NCI-H2081 treated with DMSO at 0.1 percent for 48 hours (cell line): Measurements from ENCODE around the gene NUDT9.
A peak's percentile ranks its signal among the peaks of the same experiment; 100 is the strongest.
"Not testable (repeated sequence)": the region's sequence is repeated elsewhere in the genome, so short reads cannot be mapped to it uniquely, and the experiment has no call there.

ENCODE experiments used
- DNase-seq: peaks from one replicate; lab custom pipeline; 2025; lab: John Stamatoyannopoulos, UW

Gene NUDT9

DNA sequence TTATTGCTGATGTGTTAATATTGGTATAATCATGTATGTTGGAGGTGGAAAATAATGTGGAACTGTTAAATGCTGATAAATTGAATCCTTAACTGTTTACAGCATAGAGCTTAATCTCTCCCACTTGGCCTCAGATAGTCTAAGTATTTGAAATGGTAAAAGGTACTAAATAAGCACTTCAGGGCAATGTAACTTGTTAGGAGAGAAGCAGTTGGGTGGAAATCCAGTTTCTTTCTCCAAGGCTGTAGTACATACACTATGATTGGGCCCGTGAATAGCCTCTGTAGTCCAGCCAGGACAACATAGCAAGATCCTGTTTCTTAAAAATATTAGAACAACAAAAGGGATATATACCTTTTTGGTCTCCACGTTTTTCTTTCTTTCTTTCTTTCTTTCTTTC is 39.7 kb downstream of the NUDT9 start:
- no peak for DNase-seq

DNA sequence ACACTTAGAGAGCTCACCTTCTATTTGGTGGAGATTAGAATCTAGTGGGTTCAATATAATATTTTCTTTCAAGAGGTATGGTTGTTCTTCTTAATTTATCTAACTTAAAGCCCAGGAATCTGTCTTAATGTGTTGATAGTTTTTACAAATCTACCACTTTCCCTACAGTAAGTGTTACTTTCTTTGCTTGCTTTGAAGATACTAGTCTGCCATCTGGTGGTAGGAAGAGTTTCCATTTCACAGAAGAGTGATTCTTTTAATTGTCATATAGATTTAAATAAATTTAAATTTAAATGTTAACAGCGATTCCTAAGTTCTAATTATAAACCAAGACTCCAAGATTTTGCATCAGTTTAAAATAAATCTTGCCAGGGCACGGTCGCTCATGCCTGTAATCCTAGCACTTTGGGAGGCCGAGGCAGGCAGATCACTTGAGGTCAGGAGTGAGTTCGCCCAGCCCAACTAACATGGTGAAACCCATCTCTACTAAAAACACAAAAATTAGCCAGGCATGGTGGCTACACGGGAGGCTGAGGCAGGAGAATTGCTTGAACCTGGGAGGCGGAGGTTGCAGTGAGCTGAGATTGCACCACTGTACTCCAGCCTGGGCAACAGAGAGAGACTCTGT is 43.5 kb downstream of the NUDT9 start:
- no peak for DNase-seq

DNA sequence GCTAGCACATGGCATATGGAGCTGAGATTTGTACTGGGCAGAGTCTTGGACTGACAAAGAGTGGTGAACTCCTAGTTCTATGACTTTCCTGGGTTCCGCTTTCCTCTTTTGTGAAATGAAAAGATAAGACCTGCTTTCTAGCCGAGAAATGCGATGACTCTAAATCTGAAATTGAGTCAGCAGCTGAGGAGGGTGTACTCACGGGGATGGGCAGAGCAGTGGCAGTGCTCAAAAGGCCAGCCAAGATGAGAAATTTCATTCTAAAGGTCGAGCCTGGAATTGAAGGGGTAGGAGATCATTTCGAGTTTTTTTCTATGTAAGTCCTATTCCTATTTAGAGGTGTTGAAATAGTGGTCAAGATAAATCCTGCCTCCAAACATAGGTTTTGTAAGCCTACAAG is 47.0 kb downstream of the NUDT9 start:
- no peak for DNase-seq

DNA sequence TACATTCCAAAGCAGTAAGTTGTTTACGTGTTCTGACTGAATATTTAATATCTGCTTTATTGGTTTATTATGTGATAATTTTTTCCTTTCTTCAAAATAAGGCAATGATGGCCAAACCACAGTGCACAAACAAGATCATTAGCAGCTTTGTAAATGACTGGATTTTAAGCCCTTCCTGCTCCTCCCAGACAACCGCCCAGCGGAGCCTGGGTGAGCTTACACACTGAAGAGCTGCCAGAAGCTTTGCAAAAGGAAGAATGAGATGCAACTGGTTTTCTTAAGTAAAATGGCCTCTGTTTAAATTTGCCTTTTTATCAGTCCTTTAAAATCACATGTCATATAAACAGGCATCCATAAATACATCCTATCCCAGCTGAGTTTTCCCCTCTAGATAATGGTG is 54.6 kb downstream of the NUDT9 start:
- DNase-seq = no peak

DNA sequence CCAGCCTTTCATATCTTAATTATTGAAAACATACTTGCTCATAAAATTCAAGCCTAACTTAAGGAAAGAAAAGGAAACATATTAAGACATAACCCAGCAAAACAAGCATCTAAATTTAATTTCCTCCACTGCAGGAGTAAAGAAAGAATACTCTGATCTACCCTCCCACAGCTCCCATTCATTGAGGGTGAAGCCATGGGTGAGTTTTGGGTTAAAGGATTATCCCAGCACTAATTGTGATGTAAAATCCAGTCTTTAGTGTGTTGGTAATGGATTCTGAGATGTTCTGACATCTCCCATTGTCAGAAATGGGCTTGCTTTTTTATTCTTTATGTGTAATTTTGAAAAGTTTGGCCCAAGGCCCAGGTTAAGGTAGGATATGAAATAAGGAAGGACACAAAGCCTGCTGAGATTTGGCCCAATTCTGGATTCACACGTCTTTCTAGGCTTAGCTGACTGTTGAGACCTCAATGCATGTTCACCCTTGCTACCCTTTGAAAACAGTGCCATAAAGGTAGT is 56.4 kb downstream of the NUDT9 start:
- DNase-seq = no peak

DNA sequence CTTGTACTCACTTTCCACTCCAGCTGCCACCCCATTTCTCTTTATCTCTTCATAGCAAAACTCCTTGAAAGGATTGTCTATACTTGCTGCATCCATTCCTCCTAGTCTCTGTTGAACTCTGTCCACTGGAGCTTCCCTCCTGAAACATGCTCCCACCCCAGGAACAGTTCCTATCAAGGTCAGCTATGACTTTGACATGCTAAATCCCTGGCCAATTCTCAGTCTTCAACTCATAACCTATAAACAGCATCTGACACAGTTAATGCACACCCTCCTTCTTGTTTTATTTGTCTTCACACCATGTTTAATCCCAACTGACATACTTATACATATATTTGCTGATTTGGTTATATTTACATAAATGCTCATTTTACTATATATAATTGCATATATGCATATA is 59.0 kb downstream of the NUDT9 start:
- no peak for DNase-seq

DNA sequence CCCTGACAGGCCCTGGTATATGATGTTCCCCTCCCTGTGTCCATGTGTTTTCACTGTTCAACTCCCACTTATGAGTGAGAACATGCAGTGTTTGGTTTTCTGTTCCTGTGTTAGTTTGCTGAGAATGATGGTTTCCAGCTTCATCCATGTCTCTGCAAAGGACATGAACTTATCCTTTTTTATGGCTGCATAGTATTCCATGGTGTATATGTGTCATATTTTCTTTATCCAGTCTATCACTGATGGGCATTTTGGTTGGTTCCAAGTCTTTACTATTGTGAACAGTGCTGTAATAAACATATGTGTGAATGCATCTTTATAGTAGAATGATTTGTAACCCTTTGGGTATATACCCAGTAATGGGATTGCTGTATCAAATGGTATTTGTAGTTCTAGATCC is 60.9 kb downstream of the NUDT9 start:
- DNase-seq = not testable (repeated sequence)

DNA sequence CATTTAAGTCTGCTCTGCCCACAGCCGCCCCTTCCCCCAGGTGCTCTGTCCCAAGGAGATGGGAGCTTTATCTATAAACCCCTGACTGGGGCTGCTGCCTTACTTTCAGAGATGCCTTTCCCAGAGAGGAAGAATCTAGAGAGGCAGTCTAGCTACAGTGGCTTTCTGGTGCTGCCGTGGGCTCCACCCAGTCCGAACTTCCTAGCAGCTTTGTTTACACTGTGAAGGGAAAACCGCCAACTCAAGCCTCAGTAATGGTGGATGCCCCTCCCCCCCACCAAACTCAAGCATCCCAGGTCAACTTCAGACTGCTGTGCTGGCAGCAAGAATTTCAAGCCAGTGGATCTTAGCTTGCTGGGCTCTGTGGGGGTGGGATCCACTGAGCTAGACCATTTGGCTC is 66.3 kb downstream of the NUDT9 start:
- not testable (repeated sequence) for DNase-seq

DNA sequence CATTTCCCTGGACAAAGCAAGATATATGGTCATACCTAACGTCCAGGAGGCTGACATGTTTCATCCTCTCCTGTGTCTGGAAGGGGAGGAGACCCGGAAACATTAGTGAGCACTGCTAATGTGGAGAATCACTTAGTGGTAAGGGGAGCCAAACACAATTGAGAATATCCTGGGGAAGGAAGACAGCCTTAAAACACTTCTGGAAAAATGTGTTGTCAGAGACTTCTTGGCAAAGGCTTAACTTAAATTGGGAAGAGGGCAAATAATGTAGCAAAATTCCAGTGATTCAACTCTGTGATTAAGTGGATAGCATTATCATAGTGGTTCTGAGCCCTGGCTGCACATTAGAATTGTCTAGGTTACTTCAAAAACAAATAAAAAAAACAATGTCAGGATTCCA is 67.3 kb downstream of the NUDT9 start:
- DNase-seq = no peak

DNA sequence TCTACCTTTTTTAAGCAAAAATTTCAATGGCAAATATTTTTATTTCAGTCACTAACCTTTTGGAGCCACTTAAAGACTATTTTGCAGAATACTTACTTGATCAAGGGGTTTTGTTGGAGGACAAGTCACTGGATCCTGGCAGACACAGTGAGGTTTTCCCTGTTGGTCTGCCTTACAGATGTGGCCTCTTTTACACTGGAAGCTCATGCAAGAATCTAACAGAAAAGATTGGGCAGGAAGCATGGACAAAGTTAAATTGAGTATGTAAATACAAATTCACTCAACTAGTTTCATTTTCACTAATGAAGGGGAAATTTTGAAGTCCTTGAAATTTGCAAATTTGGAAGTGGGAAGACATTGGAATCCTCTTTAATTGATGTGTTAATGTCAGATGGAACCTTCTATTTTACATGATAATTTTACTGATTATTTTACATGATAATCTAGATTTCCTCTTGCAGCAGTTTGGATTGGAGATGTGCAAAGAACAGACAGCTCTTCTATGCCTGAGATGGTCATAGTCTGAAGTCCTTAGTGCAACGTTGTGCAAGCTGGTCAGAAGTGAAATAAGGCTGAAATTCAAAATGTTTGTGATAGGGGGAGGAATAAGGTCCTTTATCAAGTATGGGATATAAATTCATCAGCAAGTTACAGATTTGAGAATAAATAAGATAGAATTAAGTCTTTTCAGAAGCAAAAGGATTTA is 68.4 kb downstream of the NUDT9 start:
- no peak for DNase-seq

DNA sequence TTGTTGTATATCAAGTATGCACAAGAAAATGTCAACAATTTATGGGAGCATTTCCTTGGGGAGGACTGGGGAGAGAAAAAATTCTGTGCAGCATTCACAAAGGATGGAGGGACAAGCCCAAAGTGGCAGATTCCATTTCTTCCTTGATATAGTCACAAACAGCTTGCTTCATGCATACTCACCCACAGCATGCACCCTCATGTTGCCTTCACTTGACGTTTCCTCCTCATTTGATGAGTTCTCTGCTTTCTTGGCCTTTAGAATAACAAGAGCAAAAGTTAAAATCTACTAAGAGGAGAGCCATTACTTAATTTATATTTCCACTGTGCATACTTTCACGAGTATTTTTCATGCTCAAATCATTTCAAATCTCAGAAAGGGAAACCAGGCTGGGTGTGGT is 69.1 kb downstream of the NUDT9 start:
- no peak for DNase-seq

DNA sequence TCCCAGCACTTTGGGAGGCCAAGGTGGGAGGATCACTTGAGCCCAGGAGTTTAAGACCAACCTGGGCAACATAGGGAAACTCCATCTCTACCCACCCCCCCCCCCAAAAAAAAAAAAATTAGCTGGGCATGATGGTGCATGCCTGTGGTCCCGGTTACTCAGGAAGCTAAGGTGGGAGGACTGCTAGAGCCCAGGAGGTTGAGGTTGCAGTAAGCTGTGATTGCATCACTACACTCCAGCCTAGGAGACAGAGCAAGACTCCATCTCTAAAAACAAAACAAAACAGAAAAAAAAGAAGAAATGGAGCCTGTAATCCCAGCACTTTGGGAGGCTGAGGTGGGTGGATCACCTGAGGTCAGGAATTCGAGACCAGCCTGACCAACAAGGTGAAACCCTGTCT is 69.5 kb downstream of the NUDT9 start:
- not testable (repeated sequence) for DNase-seq

DNA sequence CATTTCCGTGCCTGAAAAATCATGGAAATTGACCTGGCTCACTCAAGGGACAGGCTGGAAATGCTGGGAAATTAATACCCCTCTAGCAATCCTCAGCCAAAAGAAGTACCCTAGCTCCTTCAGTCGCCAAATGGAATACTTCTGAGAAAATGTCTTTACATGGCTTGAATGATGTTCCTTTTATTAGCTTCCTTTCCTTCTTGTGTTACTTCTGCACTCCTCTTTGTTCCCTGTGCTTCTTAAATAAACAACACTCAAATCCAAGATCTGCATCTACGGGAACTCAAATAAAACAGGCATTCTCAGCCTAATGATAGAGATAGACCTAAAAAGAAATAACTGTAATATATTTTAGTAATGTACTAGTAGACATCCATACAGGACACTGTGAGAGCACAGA is 70.7 kb downstream of the NUDT9 start:
- DNase-seq = no peak

DNA sequence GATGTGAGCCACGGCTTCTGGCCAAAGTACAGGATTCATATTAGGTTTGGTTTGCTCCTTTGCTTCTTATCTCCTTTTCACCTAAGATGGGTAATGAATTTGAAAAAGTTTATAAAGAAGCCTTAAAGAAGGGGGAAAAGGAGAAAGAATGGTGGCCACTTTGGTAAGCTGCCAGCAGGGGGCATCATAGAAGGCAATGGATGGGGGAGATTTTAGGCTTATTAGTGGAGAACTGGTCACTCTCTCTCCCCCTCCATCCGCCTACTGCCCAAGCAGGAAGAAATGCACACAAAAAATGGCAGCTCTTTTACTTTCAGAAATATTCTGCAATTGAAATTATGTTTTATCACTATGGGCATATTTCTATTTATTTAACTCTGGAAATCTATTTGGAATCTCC is 74.8 kb downstream of the NUDT9 start:
- DNase-seq = no peak

DNA sequence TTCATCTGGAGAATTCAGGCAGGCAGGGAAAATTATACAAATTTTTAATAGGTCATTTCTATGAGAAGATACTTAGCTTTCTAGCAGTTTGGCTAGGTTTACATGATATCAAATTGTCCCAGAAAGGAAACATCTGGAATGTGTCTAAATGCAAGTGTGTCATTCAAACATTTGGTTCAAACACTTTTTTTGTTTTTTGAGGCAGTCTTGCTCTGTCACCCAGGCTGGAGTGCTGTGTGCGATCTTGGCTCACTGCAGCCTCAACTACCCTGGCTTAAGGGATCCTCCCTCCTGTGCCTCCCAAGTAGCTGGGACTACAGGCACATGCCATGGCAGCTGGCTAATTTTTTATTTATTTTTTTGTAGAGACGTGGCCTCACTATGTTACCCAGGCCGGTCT is 75.2 kb downstream of the NUDT9 start:
- no peak for DNase-seq

DNA sequence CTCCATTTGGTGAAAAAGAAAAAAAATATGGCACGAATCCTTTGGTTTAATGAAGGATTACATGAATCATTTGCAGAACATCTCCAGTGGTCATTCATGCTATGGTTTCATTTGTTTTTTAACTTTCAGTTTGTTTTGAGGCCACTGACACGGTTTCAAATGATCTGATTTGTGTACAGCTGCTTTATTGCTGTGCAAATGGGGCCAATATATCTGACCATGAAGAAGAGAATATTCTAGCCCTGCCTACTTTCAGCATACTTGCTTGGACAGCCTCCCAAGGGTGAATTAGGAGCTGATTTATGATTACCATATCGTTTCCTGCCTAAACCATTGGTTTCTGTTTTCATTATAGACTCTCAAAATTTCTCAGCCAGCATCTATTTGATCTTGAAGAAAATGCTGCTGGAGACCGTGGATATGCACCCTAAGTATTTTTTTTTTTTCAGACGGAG is 76.1 kb downstream of the NUDT9 start:
- DNase-seq = no peak

DNA sequence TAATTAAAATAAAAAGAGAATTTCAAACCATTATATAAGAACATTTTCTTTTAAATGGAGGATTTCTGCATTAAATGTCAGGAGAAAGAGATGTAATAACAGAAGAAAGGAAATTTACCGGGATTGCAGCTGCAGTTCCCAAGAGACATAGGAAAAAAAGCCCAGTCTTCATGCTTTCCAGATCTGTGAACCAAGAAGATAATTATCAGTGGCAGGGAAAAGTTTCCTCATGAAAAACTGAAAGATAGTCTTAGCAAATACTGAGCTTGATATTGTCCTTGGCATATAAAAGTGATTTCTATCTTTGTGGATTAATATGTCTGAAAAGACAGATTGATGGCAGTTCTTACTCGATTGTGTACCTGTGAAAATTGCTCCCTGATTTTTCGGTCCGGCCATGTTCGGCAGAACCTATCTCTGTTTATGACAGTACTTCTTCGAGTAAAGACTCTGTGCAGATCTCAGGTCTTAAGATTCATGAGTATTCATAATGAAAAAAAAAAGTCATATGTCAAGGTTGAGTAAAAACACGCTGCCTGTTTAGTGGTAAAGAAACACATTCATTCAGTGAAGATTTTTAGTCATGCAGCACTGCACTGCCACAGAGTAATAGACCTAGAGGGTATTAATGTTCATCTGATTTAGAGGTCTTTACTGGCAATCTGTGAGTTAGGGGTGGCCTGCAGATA is 77.2 kb downstream of the NUDT9 start:
- no peak for DNase-seq

DNA sequence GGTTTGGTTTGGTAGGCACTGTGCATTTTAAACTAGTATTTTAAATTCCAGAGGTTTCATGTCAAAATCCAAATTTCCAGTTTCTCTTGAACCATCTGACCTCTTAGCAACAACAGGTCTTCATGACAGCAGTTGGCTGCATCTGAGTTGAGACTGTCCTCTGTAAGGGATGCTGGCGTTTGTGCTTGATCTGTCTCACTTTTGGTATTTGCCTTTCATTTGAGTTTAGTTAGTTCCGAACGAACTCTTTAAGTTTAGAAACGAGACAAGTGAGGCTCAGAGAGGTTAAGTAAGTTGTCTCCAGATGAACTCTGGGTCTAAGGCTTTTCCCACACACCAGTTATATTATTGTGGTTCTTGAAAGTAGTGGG is 77.7 kb downstream of the NUDT9 start:
- no peak for DNase-seq

DNA sequence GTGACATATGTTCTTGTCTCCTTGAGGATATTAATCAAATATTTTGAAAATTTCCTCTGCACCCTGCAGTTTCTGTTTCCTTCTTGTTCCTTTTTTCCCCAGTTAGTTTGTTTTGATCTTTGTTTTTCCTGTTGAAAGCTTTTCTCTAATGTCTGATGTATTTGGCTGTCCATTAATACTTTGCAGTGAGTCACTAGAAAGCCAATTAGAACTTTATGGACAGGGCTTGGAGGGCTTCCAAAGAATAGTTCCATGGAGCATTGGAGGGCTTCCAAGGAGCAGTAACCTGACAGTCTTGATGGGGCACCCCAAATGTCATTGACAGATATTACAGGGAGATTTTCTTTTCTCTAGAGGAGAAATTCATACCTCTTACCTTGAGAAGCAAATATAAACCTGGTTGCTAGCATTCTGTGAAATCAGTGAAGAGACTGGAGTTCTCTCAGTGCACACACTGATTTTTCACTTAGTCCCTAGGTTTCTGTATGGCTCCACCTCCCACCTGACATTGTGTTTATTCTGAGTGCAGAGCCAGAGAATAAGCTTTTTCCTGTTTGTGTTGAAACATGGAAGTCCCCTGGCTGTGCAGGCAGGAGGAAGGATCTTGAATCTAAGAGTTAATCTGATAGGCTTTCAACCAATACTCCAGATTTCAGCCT is 80.3 kb downstream of the NUDT9 start:
- DNase-seq = peak; percentile 1

DNA sequence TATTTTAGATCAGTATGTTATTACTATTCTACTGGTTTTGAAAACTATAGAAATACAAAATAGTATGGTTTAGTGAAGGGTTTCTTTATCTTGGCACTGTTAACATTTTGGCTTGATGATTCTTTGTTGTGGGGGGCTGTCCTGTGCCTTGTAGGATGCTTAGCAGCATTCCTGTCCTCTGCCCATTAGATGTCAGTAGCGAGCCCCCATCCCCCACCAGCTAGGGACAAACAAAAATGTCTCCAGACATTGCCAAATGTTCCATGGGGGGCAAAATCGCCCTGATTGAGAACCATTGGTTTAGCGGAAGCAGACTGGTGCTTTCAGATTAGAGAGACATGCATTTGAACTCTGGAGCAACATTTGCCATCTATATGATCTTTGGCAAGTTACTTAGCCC is 83.5 kb downstream of the NUDT9 start:
- no peak for DNase-seq

DNA sequence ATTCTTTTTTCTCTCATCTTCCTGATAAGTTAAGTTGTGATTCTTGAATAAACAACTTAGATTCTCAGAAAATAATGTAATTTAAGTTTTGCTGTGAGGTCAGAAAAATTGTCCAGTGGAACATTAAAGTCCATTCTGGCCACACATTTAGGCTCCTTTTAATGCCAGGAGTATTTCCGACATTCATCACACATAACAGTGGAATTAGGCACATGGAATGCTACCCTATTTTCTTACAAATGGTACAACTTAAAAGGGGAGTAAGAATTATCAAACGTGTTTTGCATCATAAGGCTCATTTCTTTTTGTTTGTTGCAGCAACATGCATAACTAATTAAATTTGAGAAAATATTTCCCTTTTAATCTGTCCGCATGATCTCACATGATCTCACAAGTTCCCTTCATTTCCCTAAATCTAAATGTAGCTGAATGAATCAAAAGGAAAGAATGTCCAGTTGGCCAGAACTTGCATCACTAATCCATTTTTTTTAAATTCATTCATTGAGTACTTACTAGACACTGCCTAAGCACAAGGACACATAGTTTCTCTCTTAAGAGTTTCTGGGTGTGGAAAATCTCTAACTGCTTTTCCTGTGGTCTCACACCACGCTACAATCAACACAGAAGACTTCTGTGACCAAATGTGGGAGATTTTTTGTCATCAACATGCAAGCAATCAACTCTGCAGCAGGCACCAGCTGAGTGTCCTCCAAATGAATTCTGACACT is 84.8 kb downstream of the NUDT9 start:
- no peak for DNase-seq
